SK-N-DZ (cell line): Measurements from ENCODE around the gene BAIAP2.

Source experiments
- DNase-seq: peaks from one replicate; pipeline ENCODE4 v3.0.0-alpha.2; 2015; ENCODE audit warnings: low spot score

Gene BAIAP2

GRCh38 chr17:81103379-81103778 is 68.4 kb downstream of the BAIAP2 start:
- DNase-seq, result no peak

GRCh38 chr17:81106716-81107115 is 71.8 kb downstream of the BAIAP2 start:
- DNase-seq, result no peak

GRCh38 chr17:81108220-81108619 is 73.3 kb downstream of the BAIAP2 start:
- no peak for DNase-seq

DNA sequence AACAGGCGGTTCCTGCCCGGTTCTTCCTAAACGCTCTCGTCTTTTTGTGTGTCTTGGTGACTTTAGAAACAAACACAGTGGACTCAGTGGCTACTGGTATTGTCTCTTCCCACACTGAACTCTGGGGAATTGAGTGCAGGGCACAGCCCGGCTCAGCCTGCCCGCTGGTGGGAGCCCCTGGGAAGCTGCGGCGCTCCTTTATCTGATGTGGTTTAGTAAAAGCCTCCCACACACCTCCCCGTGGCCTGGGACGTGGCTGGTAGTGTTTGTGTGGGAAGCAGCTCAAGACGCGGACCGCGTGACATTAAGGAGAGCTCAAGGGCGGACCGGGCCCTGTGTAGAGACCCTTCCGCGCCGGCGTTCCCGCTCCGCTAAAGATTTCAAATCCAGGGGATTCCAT is 75.0 kb downstream of the BAIAP2 start:
- no peak for DNase-seq

GRCh38 chr17:81110488-81111040 is 75.6 kb downstream of the BAIAP2 start:
- no peak for DNase-seq

- no peak for DNase-seq
Observed at GRCh38 chr17:81111066-81111465, 76.1 kb downstream of the BAIAP2 start.

DNA sequence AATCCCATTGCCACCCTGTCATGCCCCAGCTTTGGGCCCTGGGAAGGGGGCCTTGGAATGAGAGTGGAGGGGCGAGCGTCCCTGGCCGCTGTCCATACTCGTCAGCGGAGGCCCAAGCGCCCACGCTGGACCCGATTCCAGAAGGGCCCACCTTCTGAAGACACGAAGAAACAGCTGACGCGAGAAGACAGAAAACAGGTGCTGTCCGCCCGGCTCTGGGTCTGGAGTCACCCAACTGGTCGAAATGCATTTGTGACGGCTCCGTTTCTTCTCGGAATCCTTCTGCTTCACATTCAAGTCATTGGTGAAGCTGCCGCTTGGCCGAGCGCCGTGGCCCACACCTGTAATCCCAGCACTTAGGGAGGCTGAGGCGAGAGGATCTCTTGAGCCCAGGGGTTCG is 77.5 kb downstream of the BAIAP2 start:
- DNase-seq, result no peak

- DNase-seq, result no peak
Observed at GRCh38 chr17:81113158-81113724, 78.3 kb downstream of the BAIAP2 start.

DNA sequence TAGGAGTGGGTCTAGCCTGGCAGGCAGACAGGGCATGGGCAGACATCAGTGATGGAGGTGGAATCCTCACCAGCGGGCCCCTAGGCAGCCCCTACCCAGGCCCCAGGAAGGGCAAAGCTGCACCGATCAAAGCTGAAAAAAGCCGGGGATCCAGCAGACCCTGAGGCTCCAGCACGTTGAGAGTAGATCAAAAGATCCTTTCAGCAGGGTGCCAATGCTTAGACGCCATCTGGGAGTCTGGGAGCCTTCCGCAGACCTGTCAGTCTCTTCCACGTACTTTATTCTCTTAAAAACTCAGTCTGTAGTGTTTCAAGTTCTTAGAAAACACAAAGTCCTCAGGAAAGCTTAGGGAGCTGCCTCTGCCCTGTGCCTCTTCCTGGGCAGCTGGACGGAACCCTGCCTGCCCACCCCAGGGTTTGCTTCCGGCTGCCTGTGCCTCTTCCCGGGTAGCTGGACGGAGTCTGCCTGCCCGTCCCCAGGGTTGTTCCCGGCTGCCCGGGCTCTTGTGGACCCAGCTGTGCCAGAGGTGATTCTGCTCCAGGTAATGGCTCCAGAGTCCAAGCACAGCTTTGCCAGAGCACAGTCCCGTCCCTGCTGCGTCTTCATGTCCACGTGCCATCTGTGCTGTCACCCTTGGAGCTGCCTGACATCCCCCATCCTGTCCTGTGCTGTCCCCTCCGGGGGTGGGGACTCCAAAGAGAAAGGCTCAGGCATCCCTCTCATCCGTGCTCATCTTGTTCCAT is 79.6 kb downstream of the BAIAP2 start:
- DNase-seq, result no peak

- DNase-seq, result no peak
Observed at GRCh38 chr17:81115219-81115618, 80.3 kb downstream of the BAIAP2 start.

DNA sequence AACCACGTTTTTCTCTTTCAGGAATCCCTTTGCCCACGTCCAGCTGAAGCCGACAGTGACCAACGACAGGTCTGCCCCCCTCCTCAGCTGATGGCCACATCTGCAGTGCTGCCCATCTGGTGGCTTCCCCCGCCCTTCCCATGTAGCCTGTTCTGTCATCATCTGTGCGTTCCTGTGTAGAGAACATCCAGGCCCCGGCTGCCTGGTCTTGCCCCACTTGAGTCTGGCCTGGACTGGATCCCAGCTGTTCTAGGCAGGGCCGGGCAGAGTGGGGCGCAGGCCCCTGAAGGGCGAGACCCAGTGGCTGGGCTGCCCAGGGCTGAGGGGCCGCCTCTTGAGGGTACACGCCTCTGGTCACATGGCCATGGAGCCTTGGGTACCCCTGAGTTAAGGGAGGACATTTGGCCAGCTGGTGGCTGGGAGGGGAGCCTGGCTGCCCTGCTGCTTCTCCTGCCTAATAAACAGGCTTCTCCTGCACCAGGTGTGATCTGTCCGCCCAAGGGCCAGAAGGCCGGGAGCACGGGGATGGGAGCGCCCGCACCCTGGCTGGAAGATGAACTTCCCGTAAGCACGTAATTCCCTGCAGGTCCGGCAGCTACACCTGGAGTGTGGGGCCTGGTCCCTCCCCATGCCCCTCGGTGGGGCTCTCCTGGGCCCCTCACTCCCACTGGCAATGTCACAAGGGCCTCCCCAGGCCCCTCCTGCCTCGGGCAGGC is 81.0 kb downstream of the BAIAP2 start:
- DNase-seq, result peak; percentile 69

DNA sequence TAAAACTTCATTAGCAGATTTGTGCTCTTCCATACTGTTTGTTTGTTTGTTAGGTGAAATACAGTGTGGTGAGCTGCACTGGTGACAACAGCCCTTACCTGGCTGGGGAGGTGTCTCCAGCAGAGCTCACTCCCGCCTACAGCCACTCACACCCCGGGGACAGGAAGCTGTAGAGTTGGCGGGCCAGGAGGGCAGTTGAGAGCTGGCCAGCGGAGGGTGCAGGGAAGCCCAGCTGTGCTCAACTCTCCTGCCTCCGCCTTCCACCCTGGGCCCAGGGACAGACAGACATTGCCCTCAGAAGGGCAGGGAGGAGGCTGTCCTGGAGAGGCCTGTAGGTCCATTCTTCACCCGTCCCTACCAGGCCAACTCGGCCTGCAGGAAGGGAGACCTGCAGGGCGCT is 81.8 kb downstream of the BAIAP2 start:
- DNase-seq, result no peak

DNA sequence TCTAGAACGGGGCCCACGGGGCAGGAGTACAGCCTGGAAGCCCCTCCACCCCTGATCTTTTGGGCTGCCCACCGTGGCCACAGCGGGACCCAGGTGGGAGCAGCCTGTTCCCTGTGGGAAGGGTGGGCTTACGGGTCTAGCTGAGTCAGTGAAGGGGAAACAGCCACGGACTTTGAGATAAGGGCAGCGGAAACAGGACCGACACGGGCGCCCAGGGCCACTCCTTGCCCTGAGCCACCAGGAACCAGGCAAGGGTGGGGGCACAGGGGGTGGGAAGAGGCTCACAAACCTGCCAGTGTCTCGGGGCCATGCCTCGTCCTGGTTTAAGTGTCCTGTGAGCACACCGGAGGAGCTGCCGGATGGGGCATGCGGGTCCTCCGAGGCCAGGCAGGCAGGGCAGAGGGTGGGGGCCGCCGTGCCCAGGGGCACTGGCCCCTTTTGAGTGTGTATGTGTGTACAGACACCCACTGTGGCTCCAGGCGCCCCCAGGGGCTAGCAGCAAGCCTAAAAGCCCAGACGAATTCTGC is 82.8 kb downstream of the BAIAP2 start:
- no peak for DNase-seq

DNA sequence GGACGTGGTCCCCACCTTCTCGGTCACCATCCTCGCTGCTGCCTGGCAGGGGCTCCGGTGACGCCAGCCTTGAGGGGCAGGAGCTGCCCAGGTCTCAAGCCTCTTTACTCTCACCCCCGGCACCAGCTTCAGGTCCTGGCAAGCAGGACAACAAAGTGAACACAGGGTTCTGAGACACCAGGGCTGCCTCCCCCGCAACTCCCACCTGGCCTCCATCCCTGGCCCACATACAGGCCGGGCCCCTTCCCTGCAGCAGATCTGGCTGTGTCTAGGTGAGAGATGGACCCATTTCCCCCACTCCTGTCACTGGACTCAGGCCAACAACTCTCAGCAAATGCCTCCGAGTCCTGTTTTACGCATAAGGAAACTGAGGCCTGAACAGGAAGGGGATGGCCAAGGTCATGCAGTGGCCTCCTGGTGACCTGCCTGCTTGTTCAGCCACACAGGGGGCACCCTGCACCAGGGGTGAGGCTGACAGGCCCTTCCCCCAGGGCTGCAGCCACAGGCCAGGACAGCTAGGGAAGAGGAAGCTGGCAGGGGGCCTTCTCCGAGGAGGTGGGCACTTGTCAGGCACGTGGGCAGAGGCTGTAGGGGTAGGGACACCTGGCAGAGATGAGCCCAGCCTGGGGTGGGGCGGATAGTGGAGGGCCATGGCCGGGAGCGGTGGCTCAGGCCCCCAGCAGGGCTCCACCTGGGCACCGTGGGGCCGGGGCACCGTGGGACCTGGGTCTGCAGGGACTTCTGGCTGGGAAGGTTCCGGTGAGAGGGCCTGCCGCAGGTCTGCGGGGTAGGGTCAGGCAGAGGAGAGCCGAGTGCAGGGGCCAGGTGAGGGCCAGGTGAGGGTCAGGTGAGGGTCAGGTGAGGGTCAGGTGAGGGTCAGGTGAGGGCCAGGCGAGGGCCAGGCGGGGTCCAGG is 83.6 kb downstream of the BAIAP2 start:
- no peak for DNase-seq

DNA sequence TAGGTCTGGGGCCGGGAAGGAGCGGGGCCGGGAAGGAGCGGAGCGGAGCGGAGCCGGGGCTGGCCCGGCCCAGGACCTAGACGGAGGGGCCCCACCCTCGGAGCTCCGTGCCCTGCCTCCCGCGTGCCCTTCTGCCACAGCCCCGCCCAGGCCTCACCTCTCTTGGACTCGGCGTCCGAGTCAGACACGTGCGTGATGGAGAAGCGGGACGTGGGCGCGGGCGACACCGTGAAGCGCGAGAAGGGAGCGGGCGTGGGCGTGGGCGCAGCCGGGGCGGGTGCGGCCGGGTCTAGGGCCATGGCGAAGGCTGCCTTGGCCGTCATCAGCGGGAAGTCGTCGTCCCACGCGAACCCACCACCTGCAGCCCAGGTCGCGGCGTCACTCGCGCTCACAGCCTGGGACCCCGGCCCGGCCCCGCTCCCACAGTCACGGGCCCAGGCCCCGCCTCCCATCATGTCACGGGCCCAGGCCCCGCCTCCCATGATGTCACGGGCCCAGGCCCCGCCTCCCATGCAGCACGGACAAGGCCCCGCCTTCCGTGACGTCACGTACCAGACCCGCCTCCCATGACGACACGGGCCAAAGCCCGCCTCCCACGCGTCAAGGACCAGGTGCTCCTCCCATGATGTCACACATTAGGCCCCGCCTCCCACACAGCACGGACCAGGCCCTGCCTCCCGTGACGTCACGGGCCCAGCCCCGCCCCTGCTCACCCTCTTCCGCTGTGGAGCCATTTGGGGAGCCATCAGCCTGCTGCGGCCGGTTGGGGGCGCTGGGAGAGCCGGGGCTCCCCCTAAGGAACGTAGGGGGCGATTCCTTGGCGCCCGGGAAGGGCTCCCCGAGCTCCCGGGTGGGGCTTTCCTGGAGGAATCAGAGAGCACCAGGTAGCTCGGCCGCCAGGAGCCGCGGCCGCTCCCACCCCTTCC is 84.5 kb downstream of the BAIAP2 start:
- peak; percentile 66 for DNase-seq

GRCh38 chr17:81120149-81120484 is 85.2 kb downstream of the BAIAP2 start:
- no peak for DNase-seq

DNA sequence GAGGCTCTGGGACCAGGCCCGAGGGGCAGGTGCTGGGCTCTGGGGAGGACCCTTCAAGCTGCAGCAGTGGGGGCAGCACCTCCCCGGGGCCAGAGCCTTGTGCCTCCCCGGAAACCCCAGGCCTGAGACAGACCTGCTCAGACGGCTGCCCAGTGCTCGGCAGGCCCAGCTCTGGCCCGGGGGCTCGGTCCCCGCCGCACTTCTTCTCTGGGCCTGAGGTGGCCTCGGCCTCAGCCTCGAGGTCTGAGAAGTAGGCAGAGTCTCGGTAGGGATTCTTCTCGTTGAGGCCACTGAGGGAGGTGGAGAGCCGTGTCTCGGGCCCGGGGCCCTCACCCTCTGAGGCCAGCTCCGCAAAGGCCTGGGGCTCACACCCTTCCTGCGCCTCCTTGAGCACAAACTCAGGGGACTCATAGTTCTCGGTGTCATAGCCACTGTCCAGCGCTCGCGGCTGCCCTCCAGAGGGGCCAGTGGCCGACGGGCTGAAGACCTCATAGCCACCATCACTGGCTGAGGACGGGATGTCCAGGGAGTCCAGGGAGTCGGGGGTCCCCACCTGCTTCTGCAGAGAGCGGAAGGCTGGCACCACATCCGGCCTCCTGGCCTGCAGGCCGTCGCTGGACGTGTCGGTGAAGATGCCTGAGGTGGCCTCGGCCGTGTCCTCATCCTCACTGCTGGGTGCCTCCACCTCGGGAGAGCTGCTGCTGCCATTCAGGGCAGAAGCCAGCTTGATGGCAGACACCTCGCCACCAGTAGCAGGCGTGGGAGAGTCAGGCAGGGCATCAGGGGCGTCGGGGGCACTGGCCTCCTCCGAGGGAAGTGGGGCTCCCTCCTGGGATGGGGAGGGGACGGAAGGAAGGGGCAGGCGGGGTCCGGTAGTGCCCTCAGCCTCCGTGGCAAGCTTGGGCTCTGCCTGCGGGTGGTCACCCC is 86.0 kb downstream of the BAIAP2 start:
- no peak for DNase-seq

DNA sequence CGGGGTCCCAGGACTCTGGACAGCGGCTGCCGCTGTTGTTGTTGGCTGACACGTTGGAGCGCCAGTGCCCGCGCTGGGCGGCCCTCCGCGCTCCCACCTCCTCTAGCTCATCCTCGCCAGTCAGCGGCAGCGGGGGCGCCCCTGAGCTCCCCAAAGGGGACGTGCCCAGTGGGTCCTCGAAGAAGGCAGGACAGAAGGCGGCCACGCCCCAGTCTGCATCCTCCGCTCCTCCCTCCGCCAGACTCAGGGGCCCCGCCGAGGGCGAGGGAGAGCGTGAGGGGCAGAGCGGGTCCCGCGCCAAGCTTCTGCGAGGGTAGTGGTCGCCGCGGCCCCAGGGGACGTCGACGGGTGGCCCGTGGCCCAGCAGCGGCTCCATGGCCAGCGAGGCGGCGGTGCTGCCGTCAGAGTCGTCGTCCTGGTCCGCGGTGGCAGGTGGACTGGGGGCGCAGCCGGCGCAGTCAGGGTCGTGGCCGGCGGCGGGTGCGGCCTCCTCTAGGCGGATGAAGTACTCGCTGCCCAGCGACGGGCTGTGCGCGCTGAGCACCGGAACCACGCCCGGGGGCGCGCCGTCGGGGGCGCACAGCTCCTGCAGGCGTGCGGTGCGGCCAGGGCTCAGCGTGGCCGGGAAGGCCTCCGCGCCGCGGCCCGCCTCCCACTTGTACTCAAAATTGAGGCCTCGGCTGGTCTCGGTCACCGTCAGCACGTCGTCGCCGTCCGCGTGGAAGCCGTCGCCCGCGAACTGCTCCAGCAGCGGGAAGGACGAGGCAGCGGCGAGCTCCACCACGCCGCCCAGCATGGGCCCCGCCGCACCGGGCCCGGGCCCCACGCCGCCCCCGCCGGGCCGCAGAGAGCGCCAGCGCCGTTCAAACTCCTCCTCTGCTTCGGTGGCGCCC is 87.1 kb downstream of the BAIAP2 start:
- DNase-seq, result no peak
